ENCODE measurements around the gene SYTL1.

The SYTL1 gene

DNA sequence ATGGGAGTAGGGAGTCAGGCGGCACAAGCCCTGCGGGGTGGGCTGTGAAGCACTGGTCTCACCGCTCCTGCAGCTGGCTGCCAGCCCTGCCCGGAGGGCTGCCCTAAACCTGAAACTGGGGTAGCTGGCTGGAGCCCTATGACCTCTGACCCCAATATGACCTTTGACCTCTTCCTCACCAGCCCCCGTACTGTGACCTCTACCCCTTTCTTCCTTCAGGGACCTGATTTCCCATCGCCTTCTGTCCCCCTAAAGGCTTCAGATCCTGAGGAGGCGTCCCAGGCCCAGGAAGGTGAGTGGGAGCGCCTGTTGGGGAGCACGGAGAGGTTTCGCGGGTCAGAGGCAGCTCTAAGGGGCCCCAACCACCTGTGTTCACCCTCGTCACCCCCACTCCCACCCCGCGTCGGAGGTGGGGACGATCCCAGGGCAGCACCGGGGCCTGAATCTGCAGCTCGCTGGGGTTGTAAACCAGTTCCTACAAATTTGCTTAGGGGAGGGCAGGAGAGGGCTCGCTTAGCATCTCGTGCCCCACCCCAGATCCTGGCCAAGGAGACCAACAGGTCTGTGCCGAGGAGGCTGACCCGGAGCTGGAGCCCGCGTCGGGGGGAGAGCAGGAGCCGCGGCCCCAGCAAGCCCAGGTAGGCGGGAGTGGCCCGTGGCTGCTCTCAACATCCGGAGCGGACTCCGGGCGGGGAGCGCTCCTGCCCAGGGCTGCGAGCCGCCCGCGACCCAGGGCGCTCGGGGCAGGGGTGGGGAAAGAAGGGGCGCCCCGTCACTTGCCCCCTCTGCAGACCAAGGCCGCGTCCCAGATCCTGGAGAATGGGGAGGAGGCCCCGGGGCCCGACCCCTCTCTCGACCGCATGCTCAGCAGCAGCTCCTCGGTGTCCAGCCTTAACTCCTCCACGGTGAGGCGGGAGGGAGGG lies 7.3 kb downstream of the SYTL1 start:
- DNase-seq, result no peak

DNA sequence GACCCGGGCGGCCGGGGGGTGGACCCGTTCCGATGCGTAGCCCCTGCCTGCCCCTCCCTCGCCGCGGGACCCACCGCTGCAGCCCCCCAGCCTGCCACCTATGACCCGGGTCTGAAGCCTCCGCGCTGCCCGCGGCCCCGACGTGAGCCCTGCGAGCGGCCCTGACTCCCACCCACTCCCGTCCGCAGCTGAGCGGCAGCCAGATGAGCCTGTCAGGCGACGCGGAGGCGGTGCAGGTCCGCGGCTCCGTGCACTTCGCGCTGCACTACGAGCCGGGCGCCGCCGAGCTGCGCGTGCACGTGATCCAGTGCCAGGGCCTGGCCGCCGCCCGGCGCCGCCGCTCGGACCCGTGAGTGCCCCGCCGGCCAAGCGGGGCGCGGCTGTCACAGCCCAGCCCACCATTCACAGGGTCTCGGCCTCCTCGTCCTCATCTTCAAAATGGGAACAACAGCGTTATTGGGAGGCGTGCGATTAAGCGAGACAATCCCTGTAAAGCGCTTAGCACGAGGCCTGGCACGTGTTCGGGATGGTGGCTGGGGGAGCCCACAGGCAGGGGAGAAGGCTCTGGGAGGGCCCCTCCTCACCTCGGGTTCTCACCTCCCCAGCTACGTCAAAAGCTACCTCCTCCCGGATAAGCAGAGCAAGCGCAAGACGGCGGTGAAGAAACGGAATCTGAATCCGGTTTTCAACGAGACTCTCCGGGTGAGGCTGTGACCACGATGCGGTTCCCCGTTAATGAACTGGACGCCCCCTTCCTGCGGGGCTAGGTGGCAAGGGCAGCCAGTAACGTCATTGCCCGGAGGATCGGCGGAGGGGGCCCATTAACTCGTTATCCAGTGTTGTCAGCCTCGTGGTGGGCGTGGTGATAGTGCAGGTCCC lies 8.2 kb downstream of the SYTL1 start:
- DNase-seq, result no peak

DNA sequence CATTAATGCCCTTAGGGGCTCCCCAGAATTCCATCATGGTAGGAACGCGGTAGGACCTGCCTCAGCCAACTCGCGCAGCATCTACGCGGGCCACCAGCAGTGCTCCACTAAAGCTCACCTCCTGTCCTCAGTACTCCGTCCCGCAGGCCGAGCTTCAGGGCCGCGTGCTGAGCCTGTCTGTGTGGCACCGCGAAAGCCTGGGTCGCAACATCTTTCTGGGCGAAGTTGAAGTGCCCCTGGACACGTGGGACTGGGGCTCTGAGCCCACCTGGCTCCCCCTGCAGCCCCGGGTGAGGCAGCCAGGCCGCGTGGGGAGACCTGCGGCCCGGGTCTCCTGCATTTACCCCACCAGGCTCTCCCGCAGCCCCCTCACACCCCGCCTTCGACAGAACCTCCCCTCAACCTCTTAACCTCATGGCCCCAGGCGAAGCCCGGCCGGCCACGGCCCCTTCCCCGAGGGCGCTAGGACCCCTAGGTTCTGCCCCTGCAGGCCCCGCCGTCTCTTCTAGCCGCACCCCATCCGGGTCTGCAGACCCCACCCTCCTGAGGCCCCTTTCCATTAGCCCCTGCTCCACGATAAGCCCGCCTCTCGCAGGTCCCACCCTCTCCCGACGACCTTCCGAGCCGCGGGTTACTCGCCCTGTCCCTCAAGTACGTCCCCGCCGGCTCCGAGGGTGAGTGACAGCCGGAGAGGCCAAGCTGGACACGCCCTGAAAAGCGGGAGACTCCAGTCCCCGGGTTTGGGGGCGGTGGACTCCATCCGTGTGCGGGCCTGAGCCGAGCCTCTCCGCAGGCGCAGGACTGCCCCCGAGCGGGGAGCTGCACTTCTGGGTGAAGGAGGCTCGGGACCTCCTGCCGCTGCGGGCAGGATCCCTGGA lies 9.1 kb downstream of the SYTL1 start:
- DNase-seq, result no peak

DNA sequence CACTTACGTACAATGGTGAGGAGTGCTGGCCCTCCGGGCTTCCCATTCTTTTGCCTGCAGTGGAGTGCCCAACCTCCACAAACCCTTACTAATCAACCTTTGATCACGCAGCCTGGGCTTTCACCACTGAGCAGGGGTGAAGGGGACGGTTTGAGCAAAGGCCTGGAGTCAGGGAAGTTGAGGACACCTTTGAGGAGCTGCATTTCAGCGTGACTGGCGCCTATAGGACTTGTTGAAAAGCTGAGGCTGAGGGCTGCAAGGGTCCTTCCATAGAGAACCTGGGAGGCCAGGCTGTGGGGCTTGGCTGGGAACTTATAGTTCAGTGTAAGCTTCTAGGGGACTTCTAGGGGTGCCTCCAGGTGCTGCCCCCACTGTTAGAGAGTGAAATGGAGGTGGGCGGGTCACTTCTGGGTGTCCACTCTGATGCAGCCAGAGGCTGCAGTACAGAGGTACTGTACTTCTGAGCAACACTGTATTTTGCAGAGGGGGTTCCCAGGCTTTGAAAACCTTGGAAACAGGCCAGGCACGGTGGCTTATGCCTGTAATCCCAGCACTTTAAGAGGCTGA lies 9.8 kb downstream of the SYTL1 start:
- no peak for DNase-seq

DNA sequence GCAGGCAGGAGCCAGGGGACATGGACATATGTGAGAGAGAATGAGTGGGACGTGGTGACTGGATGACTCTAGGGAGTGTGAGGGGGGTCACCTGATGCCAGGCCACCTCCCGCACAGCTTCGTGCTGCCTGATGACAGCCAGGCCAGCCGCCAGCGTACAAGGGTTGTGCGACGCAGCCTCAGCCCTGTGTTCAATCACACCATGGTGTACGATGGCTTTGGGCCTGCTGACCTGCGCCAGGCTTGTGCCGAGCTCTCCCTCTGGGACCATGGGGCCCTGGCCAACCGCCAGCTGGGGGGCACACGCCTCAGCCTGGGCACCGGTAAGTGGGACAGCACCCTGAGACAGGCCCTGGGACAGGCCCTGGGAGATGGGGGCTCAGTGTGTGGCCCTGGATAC lies 11.3 kb downstream of the SYTL1 start:
- no peak for DNase-seq

DNA sequence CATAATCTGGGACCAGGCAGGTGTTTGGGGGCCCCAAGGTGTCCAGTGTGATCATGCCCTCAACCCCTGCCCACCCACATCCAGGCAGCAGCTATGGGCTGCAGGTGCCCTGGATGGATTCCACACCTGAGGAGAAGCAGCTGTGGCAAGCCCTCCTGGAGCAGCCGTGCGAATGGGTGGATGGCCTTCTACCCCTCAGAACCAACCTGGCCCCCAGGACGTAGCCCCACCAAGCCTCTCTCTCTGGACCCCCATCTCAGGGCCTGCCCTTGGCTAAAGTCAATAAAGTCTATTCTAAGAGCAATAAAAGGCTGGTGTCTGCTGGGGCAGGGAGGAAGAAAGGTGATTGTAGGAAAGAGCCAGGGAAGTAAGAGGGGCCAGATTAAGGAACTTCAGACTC lies 11.8 kb downstream of the SYTL1 start:
- DNase-seq, result no peak

DNA sequence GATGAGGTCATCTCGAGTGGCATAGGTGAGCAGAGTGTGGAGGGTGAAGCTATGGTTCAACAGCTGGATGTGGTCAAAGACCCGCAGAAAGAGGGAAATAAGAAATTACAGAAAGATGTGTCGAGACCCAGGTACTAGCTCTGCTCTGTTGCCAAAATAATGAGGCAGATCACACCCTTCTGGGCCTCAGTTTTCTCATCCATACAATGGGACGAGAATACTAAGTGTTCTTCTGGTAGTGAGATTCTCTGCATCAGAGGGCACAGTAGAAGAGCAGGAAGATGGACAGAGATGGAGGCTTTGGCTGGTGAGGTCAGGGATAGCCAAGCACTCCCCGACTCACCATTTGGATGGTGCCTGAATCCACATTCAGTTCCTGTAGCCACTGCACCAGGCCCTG lies 13.9 kb downstream of the SYTL1 start:
- DNase-seq, result no peak

DNA sequence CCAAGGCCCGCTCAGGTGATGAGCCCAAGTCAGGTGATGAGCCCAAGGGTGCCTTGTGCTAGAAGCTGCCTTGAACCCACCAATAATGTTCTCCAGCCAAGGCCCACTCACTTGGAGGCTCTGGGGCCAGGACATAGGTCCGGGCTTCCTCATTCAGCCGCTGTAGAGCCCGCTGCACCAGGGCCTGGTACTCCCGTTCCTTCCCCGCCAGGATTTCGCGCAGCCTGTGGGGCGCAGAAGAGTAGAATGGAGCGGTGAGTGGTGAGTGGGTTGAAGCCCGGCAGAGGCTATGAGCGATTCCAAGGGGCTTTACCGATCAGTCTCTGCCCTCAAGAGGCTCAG lies 14.4 kb downstream of the SYTL1 start:
- no peak for DNase-seq

DNA sequence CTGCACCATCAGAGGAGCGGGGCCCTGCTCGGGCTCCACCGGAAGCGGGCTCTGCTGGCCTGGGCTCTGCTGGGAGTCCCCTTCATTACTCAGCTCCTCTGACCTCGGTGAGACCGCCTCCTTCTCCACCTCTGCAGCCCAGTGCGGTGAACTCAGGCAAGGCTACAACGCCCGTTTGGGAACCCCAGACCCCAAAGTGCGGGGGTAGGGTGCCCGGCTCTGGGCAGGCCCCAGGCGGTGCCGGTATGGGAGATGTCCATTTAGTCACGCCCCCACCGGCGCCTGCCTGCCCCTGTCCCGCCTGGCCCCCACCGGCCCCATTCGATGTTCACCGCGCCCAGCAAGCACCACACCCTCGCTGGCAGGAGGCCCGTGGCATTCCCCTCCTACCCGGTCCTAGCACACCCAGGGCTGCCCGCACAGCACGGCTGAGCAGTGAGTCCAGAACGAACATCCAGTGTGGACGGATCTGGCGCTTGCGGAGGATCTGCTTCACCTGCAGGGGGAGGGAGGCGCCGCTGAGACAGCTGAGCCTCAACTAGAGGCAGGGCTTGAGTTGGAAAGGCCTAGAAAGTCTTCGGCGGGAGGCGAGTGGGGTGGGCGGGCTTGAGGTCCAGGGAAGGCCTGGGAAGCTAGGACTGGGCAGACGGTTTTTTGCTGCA lies 14.9 kb downstream of the SYTL1 start:
- DNase-seq, result no peak

DNA sequence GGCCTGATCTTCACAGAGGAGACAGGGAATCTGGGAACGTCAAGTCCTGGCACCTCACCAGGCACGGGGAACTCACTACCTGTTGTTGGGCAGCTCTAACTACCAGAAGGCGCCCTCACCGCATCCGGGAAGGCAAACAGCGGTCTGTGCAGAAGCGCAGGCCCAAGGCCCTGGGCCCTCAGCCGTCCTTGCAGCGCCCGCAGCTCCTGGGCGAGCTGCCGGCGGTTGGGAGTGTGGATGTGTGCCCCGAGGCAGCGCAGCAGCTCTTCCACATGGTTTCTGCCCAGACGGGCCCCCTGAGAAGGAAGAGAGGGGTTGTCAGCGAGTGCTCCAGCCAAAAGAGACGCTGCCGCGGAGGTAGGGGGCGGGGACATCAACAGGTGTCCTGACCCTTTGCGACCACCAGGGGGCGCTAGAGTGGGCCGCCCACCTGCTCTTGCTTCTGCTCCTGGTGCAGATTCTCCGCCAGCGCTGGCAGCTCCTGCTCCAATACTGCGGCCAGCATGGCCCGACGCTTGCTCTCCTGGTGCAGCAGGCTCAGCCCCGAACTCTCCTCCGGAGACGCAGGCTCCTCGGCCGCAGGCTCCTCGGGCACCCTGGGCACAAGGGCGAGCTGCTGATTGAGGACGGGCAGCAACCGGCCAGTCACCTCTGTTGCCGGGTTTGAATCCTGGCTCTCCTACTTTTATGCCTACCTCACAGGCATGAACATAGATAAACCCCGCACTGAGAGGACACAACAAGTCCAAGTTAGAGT lies 15.6 kb downstream of the SYTL1 start:
- peak; percentile 74 for DNase-seq

DNA sequence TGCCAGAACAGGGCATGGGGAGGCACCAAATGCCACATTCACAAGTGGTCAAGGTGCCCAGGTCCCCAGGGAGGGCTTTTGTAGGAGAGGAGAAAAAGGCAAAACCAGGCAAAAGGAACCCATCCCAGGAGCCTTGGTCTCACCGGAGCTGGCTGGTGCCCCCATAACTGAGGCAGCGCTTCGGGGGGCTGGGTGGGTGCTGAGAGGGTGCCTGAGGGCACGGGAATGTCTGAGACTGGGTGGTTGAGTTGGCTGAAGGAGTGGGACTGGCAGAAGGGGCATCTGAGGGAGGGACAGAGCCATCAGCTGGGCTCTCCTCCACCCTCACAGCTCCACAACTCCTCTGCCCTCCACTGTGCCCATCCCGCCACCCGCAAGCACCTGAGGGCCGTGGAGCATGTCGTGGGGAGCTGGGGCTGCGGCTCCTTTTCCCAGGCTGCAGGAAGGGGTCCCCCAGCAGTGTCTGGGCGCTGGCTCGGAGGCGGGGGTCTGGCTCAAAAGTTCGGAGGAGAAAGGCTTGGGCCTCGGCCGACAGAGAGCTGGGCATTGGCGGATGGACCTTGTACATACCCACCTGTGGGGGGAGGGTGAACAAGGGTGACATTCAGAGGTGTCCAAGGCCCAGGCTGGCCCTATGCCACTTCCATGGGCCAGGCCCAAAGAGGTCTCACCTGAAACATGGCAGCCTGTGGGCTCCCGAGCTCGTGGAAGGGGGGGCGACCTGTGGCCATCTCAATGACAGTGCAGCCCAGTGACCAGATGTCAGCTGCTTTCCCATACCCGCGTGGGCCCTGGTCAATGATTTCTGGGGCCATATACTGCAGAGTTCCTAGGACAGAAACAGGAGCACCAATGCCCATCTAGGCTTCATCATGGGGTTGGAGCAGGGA lies 16.5 kb downstream of the SYTL1 start:
- no peak for DNase-seq

DNA sequence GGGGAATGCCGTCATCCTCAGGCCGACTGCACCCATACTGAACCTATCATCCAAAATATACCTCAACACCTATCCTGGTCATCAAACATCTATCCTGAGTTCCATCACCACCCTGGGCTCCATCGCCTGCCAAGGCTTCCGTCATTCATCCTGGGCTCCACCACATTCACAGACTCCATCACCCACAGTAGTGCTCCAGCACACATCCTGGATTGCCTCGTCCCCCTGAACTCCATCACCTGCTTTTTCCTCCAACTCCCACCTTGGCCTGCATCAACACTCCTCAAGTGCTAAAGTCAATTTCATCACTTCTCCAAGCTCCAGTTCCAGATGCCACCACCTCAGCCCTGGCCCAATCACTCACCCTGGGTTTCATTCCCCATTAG lies 17.1 kb downstream of the SYTL1 start:
- no peak for DNase-seq

DNA sequence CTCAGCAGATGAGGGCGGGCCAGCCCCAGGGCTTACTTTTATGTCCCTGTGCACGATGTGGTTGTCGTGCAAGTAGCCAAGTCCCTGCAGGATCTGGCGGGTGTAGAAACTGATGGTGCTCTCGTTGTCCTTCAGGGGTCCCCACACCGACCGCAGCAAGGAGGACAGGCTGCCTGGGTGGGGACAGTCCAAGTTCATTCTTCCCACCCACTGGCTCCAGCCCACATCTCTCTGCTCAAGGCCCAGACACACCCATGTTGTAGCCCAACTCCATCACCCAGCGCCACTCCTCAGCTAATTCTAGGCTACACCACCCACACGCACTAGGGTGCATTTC lies 18.0 kb downstream of the SYTL1 start:
- DNase-seq, result no peak

DNA sequence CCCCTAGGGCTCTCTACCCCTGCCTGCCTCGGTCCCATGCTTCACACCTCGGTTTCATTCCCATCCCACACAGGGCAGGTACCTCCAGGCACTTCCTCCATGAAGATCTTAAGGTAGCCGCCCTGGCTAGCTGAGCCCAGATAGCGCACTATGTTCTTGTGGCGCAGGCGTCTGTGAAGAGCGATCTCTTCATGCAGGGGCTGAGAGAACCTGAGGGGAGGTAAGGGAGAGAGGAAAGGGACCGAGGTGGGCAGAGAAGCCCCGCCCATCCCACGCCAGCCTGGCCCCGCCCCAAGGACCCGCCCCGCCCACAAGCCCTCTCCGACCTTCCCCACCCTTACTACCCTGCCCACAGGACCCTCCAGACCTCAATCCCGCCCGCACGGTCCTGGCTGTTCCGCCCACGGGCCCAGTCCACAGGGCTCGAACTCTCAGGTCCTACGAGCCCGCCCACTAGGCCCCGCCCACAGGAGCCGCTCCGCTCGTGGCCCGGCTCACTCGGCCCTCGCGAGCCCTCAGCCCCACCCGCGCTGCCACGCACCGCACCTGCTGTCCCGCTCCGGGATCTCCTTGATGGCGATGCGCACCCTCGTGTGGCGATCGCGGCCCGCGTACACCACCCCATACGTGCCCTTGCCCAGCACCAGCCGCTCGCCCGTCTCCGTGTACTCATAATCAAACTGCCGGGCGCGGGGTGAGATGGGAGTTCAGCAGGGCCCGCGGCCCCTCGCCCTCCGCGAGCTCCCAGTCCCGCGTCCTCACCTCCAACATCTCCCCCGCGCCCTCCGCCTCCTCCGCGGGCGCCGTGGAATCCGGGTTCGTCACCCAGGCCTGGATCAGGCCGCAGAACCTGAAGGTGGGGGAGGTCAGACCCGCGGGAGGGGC lies 18.6 kb downstream of the SYTL1 start:
- DNase-seq, result no peak

DNA sequence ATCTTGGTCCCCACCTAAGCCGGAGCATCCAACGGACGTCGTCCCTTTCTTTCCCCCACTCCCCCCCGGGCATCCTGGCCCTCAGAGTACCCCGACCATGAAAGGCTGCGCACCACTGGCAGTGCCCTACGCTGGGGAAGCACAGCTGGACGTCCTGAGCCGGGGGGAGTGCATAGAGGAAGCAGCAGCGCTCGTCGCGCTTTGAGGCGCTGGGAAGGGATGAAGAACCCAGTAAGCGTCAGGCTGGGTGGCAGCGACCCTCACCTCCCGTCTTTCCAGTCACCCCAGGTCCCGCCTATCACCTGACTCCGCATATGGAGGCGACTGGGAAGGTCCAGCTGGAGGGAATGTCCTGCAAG lies 19.2 kb downstream of the SYTL1 start:
- DNase-seq, result no peak

DNA sequence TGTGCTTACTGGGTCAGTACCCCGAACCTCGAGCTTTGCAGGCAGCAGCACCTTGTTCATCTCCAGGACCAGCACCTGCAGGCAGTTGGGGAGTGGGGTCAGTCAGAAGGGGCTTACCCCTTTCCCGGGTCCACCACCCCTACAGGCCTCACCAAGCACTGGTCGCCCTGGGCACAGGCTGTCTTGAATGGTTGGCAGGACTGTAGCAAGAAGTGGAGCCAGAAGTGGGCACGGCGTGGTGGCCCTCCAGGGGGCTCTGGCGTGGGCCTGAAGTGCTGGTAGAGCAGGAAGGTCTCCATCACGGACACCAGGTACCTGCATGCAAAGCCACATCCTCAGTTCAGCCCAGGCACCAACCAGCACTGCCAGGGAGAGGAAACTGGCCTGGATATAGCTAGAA lies 19.7 kb downstream of the SYTL1 start:
- DNase-seq, result no peak

DNA sequence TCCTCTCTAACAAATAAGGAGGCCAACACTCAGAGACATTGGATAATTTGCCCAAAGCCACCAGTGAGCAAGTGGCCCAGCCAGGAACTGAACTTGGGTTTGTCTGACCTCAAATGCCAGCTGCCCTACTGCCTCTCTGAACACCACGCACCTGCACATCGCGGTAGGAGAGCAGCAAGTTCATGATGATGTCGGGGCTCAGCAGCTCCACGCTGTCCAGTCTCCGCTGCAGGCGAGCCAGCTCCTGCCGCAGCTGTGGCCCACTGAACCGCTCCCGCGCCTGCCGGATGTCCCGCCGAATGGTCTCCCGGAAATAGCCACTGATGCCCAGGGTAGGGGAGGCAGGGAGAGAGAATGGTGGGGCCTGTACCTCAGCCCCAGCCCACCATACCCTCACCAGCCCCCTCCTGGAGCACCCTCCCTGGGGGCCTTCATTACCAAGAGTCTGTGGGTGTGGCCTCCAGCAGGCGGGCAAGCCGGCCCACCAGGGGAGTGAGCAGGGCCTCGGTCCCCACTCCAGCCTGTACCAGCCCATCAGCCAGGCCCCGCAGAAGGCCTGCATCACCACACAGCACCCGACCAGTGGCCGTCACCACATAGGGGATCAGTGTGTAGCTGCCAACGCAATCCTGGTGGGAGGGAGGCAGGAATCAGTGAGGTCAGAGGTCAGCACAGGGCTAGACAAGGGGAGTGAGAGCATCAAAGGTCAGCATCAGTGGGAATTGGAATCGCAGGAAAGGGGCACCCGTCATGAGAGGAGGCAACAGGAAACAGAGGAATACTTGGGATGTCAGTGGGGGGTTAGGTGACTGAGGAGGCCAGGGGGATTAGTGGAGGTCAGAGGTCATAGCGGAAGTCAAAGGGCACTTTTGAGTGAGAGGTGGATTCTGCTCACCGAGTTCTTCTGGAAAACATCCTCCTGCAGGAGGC lies 22.2 kb downstream of the SYTL1 start:
- DNase-seq, result no peak

DNA sequence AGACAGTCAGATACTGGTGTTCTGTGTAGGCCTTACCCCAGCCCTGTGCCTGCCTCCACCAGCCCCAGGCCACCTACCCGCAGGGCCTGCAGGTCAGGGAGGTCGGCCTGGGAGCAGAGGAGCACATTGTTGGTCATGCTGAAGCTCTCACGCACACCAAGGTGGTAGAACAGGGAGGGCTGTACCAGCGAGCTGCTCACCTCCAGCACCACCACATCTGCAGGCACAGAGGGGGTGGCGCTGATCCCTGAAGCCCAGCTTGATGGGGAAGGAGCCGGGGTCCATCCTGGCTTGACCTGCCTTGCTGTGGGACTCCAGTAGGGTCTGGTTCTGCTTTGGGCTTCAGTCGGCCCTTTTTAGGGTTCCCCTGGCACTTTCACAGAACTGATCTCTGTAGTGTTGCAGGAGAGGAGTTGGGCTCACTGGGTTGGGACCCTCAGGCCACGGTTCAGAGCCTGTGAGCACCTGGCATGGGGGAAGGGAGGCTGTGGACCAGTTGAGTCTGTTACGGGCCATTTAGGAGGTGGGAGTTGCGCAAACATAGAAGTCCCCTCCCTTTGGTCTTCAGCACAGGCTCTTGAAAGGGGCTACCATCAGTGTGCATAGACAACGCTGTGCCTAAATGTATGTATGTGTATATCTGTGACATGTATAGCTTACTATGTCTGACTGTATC lies 23.0 kb downstream of the SYTL1 start:
- DNase-seq, result no peak

All from OCI-M1 (cell line).